Esophagus muscularis mucosa (tissue), 4 donors: ENCODE measurements around the gene PCDH9. TPM values are rescaled to one million over a fixed set of nuclear protein-coding genes. Genes with fewer than 3 reads are reported as not detected.

ENCODE experiments used
- DNase-seq: peaks from one replicate; pipeline ENCODE4 v3.0.0-alpha.2; 2017; ENCODE audit errors: extremely low spot score
- H3K27ac ChIP-seq, 4 donors: fragments of 200-600 bp; sonication (generic); replicated peaks in 1 of 4; 1 replicate in 3 of 4; 2 replicates in 1 of 4; pipeline ENCODE4 v1.5.1; 2016 to 2019; ENCODE audit warnings: mild to moderate bottlenecking in 1 of 4
- H3K27me3 ChIP-seq, 4 donors: fragments of 200-600 bp; sonication (generic); one replicate each; pipeline versions ENCODE4 v1.5.1 to v1.6.0; 2016 to 2019
- H3K36me3 ChIP-seq, 4 donors: fragments of 200-600 bp; sonication (generic); one replicate each; pipeline ENCODE4 v1.5.1; 2016 to 2019
- H3K4me1 ChIP-seq, 4 donors: fragments of 200-600 bp; sonication (generic); one replicate each; pipeline ENCODE4 v1.5.1; 2016 to 2019
- H3K4me3 ChIP-seq, 4 donors: fragments of 200-600 bp; sonication (generic); 1 replicate in 2 of 4; 2 replicates in 2 of 4; pipeline ENCODE4 v1.5.1; 2016 to 2019; ENCODE audit warnings: mild to moderate bottlenecking in 4 of 4, moderate library complexity in 1 of 4
- H3K9me3 ChIP-seq, 4 donors: fragments of 200-600 bp; sonication (generic); 1 replicate in 3 of 4; 2 replicates in 1 of 4; pipeline ENCODE4 v1.5.1; 2016 to 2019
- EP300 ChIP-seq: sonication (generic); formaldehyde crosslinking; IDR thresholded peaks from one replicate; pipeline ENCODE4 v1.6.1; 2017; ENCODE audit warnings: antibody characterized with exemption
- POLR2A ChIP-seq: fragments of 450-650 bp; IDR thresholded peaks from one replicate; pipeline ENCODE4 v1.6.1; 2017; ENCODE audit warnings: antibody characterized with exemption, moderate library complexity, mild to moderate bottlenecking, low read depth
- POLR2AphosphoS5 ChIP-seq, 2 donors: sonication (generic); formaldehyde crosslinking; IDR thresholded peaks; one replicate each; pipeline ENCODE4 v1.6.1; 2017; ENCODE audit warnings: antibody characterized with exemption in 2 of 2
- WGBS: methylation state at CpG from one replicate; pipeline ENCODE4 v1.1.5; 2018; 5-methylcytosine and 5-hydroxymethylcytosine counted together
- intact Hi-C: fragments of 100-400 bp; cut with DNase I; formaldehyde crosslinking; loops from one replicate; pipeline ENCODE4 v1.15.1; 2023
- total RNA-seq, 4 donors: library from RNA; depleted of rRNA; stranded (reverse); fragments of >200 nt; gene quantifications; one replicate each; pipeline versions ENCODE4 v1.1.0 to v1.2.1, GENCODE V29; 2016
- TF ChIP-seq, protein P1 (sequence below), 3 experiments: fragments of 200-600 bp in 2 of 3; fragments of 450-650 bp in 1 of 3; sonication (generic) in 2 of 3; IDR thresholded peaks; one replicate each; pipeline ENCODE4 v1.5.1; 2017 to 2019; ENCODE audit warnings: antibody characterized with exemption in 3 of 3, mild to moderate bottlenecking in 2 of 3, moderate library complexity in 1 of 3

Gene PCDH9
- total RNA-seq, 4 donors from 2014 or later, result 33.8 to 81.8 (median 49.1) TPM

DNA sequence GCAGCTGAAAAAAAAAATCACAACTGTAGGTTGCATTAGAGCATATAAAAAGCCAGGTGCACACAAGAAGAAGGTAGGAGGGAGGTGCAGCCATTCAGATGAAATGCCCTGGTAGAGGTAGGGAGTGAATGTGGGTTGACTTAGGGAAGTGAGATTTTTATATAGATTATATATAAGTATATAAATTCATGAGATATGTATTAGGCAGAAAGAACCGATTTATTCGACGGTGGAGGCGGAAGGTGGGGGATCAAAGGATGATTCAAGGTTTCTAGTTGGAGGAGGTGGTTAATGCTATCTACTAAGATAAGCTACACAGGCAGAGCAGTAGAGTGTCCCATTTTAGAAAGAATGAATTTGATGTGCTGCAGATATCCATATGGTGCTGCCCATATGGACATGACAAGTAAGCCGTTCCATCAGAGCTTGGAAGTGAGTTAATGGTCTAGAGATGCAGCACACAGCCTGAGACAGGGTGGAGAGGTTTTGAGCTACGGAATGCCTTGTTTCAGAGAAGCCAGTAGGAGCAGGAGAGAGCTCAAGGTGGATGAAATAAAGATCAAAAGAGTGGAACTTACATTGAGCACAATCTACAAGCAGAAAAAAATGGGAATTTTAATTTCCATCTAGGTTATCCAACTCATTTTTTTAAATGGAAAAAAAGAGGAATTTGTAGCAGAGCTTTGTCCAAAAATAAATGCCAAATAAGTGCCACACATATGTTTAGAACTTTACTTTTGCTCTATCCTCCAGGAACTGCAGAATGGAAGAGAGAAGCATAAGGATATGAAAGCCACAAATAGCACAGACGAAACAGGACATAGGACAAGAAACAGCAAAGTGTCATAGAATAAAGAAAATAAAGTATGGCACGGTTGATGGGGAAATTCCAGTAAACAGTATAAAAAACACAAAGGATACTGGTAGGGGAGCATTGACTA lies 177.3 kb downstream of the PCDH9 start:
- no peak for DNase-seq
- H3K4me3 ChIP-seq, result no peak overlapping the region
- intact Hi-C loops, result no loop called here
- H3K9me3 ChIP-seq, result no peaks in the 10 kb centered on the region
- TF ChIP-seq POLR2AphosphoS5 (IDR thresholded peaks at IDR 0.05) (no peak), POLR2A (no peak), EP300 (no peak)
- TF ChIP-seq, protein P1, sequence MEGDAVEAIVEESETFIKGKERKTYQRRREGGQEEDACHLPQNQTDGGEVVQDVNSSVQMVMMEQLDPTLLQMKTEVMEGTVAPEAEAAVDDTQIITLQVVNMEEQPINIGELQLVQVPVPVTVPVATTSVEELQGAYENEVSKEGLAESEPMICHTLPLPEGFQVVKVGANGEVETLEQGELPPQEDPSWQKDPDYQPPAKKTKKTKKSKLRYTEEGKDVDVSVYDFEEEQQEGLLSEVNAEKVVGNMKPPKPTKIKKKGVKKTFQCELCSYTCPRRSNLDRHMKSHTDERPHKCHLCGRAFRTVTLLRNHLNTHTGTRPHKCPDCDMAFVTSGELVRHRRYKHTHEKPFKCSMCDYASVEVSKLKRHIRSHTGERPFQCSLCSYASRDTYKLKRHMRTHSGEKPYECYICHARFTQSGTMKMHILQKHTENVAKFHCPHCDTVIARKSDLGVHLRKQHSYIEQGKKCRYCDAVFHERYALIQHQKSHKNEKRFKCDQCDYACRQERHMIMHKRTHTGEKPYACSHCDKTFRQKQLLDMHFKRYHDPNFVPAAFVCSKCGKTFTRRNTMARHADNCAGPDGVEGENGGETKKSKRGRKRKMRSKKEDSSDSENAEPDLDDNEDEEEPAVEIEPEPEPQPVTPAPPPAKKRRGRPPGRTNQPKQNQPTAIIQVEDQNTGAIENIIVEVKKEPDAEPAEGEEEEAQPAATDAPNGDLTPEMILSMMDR (IDR thresholded peaks at IDR 0.05), result no peak
- H3K36me3 ChIP-seq, result no peaks in the 10 kb centered on the region
- no peaks in the 10 kb centered on the region for H3K27me3 ChIP-seq
- no peak overlapping the region for H3K27ac ChIP-seq
- 86% methylated on average over 8 of the region's 8 CpGs for WGBS
- peaks cover 0 to 12% (median 3%) of the 10 kb centered on the region in 4 donors for H3K4me1 ChIP-seq

DNA sequence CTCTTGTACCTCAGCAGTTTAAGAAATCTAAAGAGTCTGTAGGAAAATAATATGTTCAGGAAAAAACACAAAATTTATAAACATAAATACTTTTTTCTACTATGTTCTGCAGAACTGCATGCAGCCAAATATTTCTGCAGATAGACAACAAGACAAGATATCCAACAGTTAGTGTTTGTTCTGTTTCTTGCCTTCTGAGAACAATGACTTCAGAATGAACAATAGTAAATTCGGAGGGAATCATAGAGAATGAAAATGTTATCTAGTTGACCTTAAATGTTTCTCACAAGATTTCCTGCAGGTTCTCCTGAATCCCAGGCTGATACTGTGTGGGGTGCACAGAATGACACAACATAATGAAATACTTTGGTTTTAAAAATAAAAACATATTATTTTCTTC lies 180.4 kb downstream of the PCDH9 start:
- TF ChIP-seq, protein P1 (IDR thresholded peaks at IDR 0.05), result no peak
- TF ChIP-seq POLR2AphosphoS5 (IDR thresholded peaks at IDR 0.05) (no peak), POLR2A (no peak)
- Histone ChIP-seq H3K4me3 (no peak overlapping the region), H3K27ac (no peak overlapping the region), H3K27me3 (no peaks in the 10 kb centered on the region), H3K9me3 (no peaks in the 10 kb centered on the region), H3K36me3 (no peaks in the 10 kb centered on the region), H3K4me1 (peaks cover 0 to 12% (median 5%) of the 10 kb centered on the region in 4 donors)
- no peak for DNase-seq
- WGBS, result 68% methylated on average over 1 of the region's 1 CpG
- intact Hi-C loops, result no loop called here

DNA sequence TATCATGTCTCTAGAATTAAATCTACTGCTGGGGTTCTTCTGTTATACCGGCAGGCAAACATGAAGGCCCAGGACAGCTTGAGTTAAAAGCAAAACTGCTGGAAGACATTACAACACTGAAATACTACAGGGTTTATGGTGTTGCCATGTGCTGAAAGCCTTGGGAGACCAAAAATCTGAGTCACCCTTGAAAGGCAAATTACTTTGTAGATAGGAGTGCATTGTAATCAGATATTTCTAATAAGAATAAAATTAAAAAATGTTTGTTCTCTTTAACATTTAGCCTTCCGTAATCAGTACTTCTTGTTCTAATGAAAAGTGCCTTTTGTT lies 181.3 kb downstream of the PCDH9 start:
- peaks cover 0 to 12% (median 5%) of the 10 kb centered on the region in 4 donors for H3K4me1 ChIP-seq
- no peak for TF ChIP-seq POLR2A
- TF ChIP-seq, protein P1 (IDR thresholded peaks at IDR 0.05), result no peak
- TF ChIP-seq EP300, result no peak
- TF ChIP-seq POLR2AphosphoS5 (IDR thresholded peaks at IDR 0.05), result no peak
- H3K9me3 ChIP-seq, result no peaks in the 10 kb centered on the region
- no peaks in the 10 kb centered on the region for H3K36me3 ChIP-seq
- intact Hi-C loops, result no loop called here
- DNase-seq, result no peak
- 92% methylated on average over 2 of the region's 2 CpGs for WGBS
- no peaks in the 10 kb centered on the region for H3K27me3 ChIP-seq
- no peak overlapping the region for H3K4me3 ChIP-seq
- no peak overlapping the region for H3K27ac ChIP-seq

DNA sequence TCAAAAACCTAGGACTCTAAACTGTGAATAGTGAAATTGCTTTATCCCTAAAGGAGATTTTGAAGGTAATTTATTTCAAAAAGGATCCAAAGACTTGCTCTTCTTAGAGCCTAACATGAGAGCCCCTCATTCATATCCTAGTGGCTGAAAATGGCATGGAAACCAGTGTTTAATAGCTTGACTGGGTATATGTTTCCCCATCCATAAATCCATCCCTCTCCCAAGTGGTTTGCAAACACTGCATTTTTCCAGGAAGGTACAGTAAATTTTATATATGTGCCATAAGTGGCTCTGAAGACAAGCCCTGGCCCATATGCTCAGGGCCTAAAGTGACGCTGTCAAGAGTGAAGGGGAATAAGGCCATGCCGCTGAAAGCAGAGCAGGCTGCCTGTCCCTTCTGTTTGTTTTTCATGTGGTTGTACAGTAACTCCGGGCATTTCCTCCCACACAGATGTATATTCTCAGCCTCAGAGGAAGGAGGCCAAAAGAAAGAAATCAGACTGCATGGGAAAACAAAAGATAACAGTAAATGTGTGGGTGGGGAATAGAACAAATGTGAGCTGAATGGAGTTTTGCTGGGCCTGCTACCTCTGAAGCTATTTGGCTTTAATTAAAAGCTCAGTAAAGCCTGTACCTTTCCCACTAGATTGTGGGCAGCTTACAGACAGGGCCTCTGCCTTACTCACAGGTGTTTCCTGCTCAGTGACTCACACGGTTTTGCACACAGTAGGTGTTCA lies 181.9 kb downstream of the PCDH9 start:
- no peak overlapping the region for H3K27ac ChIP-seq
- WGBS, result 38% methylated on average over 4 of the region's 4 CpGs
- intact Hi-C loops, result no loop called here

More for the DNA sequence above, 181.9 kb downstream of the PCDH9 start:
- Histone ChIP-seq H3K36me3 (no peaks in the 10 kb centered on the region), H3K27me3 (no peaks in the 10 kb centered on the region), H3K9me3 (no peaks in the 10 kb centered on the region), H3K4me3 (no peak overlapping the region), H3K4me1 (peaks cover 0 to 12% (median 5%) of the 10 kb centered on the region in 4 donors)
- TF ChIP-seq, protein P1 (IDR thresholded peaks at IDR 0.05), result no peak
- TF ChIP-seq EP300, result no peak
- TF ChIP-seq POLR2AphosphoS5 (IDR thresholded peaks at IDR 0.05), result no peak
- no peak for TF ChIP-seq POLR2A
- no peak for DNase-seq
